ENCODE results near the gene MGAT5.

Gene MGAT5

GRCh38 chr2:134308474-134309385, 54.9 kb downstream of the MGAT5 start:
- no peak for DNase-seq

- no peak for DNase-seq
Measured at GRCh38 chr2:134310107-134311079, 56.5 kb downstream of the MGAT5 start.

GRCh38 chr2:134312482-134312881, 58.6 kb downstream of the MGAT5 start:
- no peak for DNase-seq

GRCh38 chr2:134314202-134314601, 60.3 kb downstream of the MGAT5 start:
- DNase-seq: no peak

GRCh38 chr2:134314681-134315368, 61.0 kb downstream of the MGAT5 start:
- DNase-seq: no peak

- DNase-seq: no peak
Measured at GRCh38 chr2:134315471-134315870, 61.6 kb downstream of the MGAT5 start.

- no peak for DNase-seq
Measured at GRCh38 chr2:134319596-134320254, 65.9 kb downstream of the MGAT5 start.

GRCh38 chr2:134320930-134321329, 67.1 kb downstream of the MGAT5 start:
- DNase-seq: peak; percentile 17

GRCh38 chr2:134323777-134324176, 69.9 kb downstream of the MGAT5 start:
- no peak for DNase-seq

GRCh38 chr2:134324430-134324829, 70.6 kb downstream of the MGAT5 start:
- DNase-seq: no peak

GRCh38 chr2:134324947-134325346, 71.1 kb downstream of the MGAT5 start:
- no peak for DNase-seq

GRCh38 chr2:134325696-134326095, 71.8 kb downstream of the MGAT5 start:
- DNase-seq: no peak

GRCh38 chr2:134327367-134327766, 73.5 kb downstream of the MGAT5 start:
- no peak for DNase-seq

GRCh38 chr2:134331081-134331480, 77.2 kb downstream of the MGAT5 start:
- DNase-seq: no peak

- DNase-seq: no peak
Measured at GRCh38 chr2:134333646-134334189, 79.8 kb downstream of the MGAT5 start.

- DNase-seq: no peak
Measured at GRCh38 chr2:134334542-134335353, 80.9 kb downstream of the MGAT5 start.

- no peak for DNase-seq
Measured at GRCh38 chr2:134335601-134336000, 81.7 kb downstream of the MGAT5 start.

- no peak for DNase-seq
Measured at GRCh38 chr2:134336352-134336751, 82.5 kb downstream of the MGAT5 start.

GRCh38 chr2:134336921-134337320, 83.0 kb downstream of the MGAT5 start:
- no peak for DNase-seq

- no peak for DNase-seq
Measured at GRCh38 chr2:134337631-134338030, 83.8 kb downstream of the MGAT5 start.

GRCh38 chr2:134338208-134338607, 84.3 kb downstream of the MGAT5 start:
- no peak for DNase-seq

Data from activated T-cell treated with anti-CD3 and anti-CD28 coated beads for 4 hours (primary cell).